Bronchial epithelial cell (primary cell): ENCODE results near the gene TXK. TPM values are rescaled to one million over a fixed set of nuclear protein-coding genes. Genes with fewer than 3 reads are reported as not detected.

Source experiments
- DNase-seq: peaks from one replicate; pipeline ENCODE4 v3.0.0-alpha.2; 2010; ENCODE audit warnings: low read depth
- FAIRE-seq: peaks from 2 replicates; lab custom pipeline; 2011; peaks lifted over from hg19 to GRCh38; lab: Jason Lieb, UNC
- H3K27me3 ChIP-seq: 2 replicates; pipeline ENCODE4 v1.5.1; 2011; ENCODE audit warnings: low read length; ENCODE audit not compliant: control insufficient read depth, insufficient read depth
- H3K36me3 ChIP-seq: 2 replicates; pipeline ENCODE4 v1.5.1; 2011; ENCODE audit warnings: low read length; ENCODE audit not compliant: control insufficient read depth, insufficient read depth
- H3K4me3 ChIP-seq: 2 replicates; pipeline ENCODE4 v1.5.1; 2011; ENCODE audit warnings: mild to moderate bottlenecking, low read depth, low read length, control low read depth
- CTCF ChIP-seq: IDR thresholded peaks from 2 replicates; pipeline ENCODE4 v1.5.1; 2011; ENCODE audit warnings: mild to moderate bottlenecking, moderate library complexity, low read length, control low read depth, inconsistent platforms; ENCODE audit not compliant: insufficient read depth, severe bottlenecking
- total RNA-seq: library from RNA; depleted of rRNA; stranded (reverse); fragments of >200 nt; gene quantifications from 2 replicates; pipeline ENCODE4 v1.2.1, GENCODE V29; 2014

Gene TXK
- total RNA-seq, 1 donor from 2014 or later, result under 0.01 TPM

- no peak for TF ChIP-seq CTCF
- Histone ChIP-seq H3K4me3 (no peak overlapping the region), H3K27me3 (no peaks in the 10 kb centered on the region), H3K36me3 (no peaks in the 10 kb centered on the region)
- DNase-seq (peak; percentile 43), FAIRE-seq (peak; percentile 52)
These were observed 91.0 kb downstream of the TXK start for GRCh38 chr4:48042979-48043461.

- H3K36me3 ChIP-seq, result peaks cover 1% of the 10 kb centered on the region
- no peak for TF ChIP-seq CTCF
- FAIRE-seq, result no peak
These were observed 92.4 kb downstream of the TXK start for GRCh38 chr4:48041535-48042137.

GRCh38 chr4:48039561-48039960, 94.5 kb downstream of the TXK start:
- DNase-seq (no peak), FAIRE-seq (no peak)
- no peak for TF ChIP-seq CTCF
- no peaks in the 10 kb centered on the region for H3K27me3 ChIP-seq
- H3K4me3 ChIP-seq, result no peak overlapping the region
- peaks cover 1% of the 10 kb centered on the region for H3K36me3 ChIP-seq

More at GRCh38 chr4:48041535-48042137, 92.4 kb downstream of the TXK start:
- H3K4me3 ChIP-seq, result no peak overlapping the region
- DNase-seq, result no peak
- H3K27me3 ChIP-seq, result no peaks in the 10 kb centered on the region

- no peak for TF ChIP-seq CTCF
- H3K36me3 ChIP-seq, result peaks cover 1% of the 10 kb centered on the region
- no peaks in the 10 kb centered on the region for H3K27me3 ChIP-seq
- FAIRE-seq (no peak), DNase-seq (no peak)
- no peak overlapping the region for H3K4me3 ChIP-seq
These were observed 95.4 kb downstream of the TXK start for GRCh38 chr4:48038666-48039065.

GRCh38 chr4:48037117-48037462, 97.0 kb downstream of the TXK start:
- no peak for FAIRE-seq
- DNase-seq, result no peak
- no peak for TF ChIP-seq CTCF
- H3K27me3 ChIP-seq, result no peaks in the 10 kb centered on the region
- H3K4me3 ChIP-seq, result no peak overlapping the region
- peaks cover 4% of the 10 kb centered on the region for H3K36me3 ChIP-seq

- no peak for FAIRE-seq
- Histone ChIP-seq H3K27me3 (no peaks in the 10 kb centered on the region), H3K4me3 (no peak overlapping the region), H3K36me3 (peaks cover 4% of the 10 kb centered on the region)
- DNase-seq, result no peak
- no peak for TF ChIP-seq CTCF
These were observed 98.1 kb downstream of the TXK start for GRCh38 chr4:48035952-48036351.
